HTR-8/SVneo (cell line): ENCODE measurements around the gene ZNF862.

ENCODE experiments used
- DNase-seq: peaks from one replicate; pipeline ENCODE4 v3.0.0; 2011; ENCODE audit warnings: low spot score, mixed read lengths; ENCODE audit not compliant: insufficient read length
- FAIRE-seq: peaks from 2 replicates; lab custom pipeline; 2011; peaks lifted over from hg19 to GRCh38; lab: Jason Lieb, UNC

Gene ZNF862

DNA sequence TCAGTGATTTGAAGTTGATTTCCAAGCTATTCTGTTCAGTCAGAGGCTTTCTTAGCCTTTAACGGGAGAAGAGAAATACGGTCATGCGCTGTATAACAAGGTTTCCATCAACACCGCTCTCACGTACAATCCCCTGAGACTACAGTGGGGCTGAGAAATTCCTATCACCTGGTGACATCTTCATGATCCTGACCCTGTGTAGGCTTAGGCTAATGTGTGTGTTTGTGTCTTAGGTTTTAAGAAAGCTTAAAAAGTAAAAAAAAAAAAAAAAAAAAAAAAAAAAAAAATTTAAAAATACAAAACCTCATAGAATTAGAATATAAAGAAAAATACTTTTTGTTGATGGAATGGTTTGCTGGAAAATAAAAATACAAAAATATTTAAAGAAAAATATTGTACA is 1.8 kb downstream of the ZNF862 start:
- FAIRE-seq = no peak
- no peak for DNase-seq

DNA sequence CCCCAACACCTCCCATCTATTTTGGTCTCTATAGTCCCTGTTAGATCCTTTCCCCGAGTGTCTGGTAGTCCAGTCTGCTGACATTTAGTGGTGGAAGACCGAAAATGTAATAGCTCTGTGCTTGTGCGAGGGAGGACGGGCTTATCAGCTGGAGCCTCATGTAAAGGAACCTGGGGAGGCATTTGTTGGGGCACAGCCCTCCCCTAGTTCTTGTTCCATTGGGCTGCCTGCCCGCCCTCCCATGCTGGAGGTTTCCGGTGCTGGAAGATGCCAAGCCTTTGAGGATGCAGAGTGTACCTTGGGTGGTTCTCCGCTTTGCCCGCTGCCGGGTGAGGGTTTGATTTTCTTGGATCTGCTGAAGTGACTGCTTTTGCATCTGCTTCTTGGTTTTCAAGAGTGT is 5.4 kb downstream of the ZNF862 start:
- no peak for FAIRE-seq
- no peak for DNase-seq

DNA sequence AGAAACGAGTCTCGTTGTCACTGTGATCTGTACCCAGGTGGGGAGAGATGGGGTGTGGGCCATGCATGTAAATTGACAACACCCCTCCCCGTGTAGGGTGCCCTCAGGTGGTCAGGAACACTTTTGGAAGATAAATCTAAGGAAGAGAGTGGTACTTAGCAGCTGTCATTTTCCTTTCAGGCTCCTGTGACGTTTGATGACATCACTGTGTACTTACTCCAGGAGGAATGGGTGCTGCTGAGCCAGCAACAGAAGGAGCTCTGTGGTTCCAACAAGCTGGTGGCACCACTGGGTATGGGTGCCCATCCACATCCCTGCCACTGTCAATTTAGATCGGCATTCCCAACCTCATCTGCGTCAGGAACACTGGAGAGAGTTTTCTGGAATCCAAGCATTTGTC is 6.3 kb downstream of the ZNF862 start:
- FAIRE-seq (no peak), DNase-seq (no peak)

DNA sequence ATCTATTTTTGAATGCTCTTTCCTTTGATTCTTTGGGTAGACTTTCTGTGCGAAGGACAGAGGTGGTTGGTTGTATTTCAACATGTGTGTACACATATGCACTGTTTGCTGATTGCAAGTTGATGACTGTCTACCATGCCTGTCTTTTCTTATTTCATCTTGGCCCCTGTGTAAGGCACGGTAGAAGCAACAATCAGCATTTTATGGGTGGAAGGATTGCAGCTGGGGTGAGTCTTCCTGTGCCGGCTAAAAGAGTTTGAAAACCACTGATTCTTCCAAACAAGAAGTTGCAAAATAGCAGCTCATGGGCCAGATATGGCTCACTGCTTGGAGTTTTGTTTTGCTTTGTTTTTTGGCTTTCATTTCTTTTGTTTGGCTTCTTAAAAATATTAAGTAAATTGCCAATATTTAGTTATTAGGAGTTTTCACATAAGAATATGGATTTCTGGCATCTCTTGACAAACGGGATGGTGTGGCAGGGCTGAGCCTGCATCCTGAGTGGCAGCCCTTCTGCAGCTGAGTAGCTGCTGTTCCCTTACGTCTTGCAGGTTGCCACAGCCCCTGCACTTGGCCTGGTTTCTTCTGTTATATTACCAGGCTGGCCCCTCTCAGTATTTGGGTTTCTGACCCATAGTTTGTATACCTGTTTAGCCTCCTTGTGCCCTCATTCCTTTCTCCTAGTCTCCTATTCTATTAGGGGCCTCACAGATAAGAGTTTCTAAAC is 7.2 kb downstream of the ZNF862 start:
- FAIRE-seq (no peak), DNase-seq (no peak)

DNA sequence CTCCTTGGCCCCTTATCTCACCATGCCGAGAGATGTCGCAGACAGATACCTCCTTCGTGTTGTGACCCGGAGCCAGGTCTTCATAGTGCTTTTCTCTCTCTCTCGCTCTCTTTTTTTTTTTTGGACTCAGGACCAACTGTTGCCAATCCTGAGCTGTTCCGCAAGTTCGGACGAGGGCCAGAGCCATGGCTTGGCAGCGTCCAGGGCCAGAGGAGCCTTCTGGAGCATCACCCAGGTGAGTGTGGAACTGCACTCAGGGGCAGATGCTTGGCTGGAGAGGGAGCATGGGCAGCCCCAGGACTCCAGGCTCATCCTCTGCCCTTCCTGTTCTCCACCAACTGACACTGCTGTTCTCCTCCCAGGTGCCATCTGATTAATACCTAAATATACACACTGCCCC is 7.8 kb downstream of the ZNF862 start:
- FAIRE-seq (no peak), DNase-seq (no peak)

DNA sequence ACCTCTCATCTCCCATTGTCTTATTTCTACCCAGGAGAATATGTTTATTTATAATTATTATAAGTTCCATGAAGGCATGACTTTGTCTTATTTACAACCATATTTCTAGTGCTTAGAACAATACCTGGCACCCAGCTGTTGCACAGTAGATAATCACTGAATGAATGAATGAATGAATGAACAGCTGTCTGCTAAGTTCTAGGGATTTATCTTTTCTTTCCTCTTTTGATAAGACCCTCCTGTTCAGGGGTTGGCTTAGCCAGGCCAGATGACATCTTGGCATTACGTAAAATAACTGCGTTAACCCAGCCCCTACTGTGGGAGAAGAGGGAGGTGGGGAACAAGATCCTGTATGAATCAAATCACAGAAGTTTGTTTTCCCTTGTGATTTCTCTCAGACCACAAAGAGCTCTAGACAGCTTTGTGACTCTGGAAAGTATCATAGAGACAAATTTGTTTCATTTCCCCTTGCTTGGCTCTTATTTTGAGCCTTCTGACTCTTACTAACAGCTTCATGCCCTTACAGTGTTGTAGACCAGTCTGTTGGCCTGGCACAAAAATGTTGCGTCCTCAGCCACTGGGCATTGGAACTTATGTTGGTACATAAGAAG is 8.4 kb downstream of the ZNF862 start:
- FAIRE-seq = no peak

DNA sequence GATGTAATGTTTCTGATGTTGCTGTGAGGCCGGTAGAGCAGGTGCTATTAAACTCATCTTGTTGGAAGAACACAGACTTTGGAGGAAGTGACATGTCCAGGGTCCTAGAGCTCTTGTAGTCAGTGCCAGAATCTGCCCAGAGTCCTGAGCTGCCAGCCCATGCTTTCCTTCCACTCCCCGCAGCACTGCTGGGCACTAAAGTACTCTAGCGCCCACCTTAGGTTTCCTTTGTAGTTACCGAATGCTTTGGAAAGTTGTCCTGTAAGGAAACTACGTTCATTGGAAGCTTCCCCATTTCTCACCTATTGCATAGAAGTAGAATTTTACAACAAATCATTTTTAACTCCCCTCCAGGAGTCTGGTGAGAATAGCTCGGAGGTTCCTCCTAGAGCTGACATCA is 11.0 kb downstream of the ZNF862 start:
- DNase-seq = no peak
- FAIRE-seq = no peak

More for the DNA sequence above, 8.4 kb downstream of the ZNF862 start:
- DNase-seq = no peak

DNA sequence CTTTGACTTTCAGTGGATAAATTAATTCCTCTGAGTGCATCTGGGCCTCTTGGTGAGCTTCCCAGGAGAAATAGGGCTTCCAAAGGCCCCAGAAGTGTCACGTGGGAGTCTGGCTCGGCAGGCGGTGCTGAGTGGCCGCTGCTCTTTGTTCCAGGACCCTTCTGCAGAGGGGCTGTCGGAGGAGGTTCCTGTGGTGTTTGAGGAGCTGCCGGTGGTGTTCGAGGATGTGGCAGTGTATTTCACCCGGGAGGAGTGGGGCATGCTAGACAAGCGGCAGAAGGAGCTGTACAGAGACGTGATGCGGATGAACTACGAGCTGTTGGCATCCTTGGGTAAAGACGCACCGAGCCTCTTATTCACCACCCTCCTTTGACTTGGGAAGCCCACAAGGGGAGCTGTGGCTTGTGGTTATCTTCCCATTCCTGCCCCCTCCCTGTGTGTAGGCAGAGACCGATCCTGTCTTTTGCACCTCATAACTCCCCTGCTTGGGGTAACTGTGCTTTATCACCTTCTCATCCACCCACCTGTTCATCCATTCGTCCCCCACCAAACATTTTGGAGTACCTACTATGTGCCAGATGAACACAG is 11.9 kb downstream of the ZNF862 start:
- no peak for FAIRE-seq
- DNase-seq = no peak

DNA sequence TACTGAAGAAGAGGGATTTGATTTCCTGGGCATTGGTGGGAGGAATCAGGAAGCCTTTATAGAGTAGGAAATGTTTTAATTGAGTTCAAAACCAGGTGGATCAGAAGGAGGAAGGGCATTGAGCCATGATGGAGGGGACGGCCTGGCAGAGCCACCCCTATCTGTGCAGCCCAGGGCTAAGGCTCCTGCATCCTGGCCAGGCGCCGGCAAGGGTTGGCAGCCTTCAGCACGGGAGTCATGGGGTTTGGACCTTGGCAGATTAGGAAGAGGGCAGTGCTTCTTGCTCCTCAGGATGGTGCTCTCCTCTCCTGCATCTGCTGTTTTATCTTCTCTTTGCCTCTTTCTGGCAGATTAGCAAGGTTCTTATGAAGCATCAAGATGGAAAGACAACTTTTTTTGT is 12.5 kb downstream of the ZNF862 start:
- FAIRE-seq (no peak), DNase-seq (no peak)

DNA sequence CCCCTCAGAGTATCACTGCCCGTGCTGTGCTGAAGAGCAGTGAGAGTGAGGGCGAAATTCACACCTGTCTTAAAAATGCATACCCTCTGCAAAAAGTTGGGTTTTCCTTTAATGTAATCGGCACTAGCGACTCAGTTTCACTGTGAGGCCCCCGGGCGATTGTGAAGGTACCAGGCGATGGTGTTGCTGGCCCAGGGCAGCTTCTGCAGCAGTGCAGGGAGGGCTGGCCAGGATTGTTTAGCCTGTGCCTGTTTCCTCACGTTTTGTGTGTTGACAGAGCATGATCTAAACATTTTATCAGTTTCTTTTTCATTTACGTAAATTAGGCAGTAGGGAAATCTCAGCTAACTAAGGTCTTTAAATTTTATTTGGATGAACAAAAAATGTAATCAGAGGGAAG is 13.3 kb downstream of the ZNF862 start:
- no peak for DNase-seq
- no peak for FAIRE-seq

DNA sequence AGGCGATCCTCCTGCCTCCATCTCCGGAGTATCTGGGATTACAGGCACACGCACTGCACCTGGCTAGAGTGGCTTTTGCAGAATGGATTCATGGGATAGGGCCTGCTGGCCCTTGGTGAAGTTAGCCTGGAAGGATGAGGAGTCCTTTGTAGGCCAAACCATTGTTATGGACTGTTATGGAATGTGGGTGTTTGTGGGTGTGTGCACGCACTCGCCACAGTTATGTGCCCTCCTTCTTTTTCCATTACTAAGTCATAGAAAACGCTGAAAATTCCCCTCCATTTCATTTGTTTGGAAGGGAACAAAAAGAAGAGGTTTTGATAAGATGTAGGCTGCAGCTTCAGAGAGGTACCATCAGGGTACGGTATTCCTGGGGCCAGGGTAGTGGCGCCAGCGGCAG is 15.0 kb downstream of the ZNF862 start:
- FAIRE-seq (no peak), DNase-seq (no peak)

DNA sequence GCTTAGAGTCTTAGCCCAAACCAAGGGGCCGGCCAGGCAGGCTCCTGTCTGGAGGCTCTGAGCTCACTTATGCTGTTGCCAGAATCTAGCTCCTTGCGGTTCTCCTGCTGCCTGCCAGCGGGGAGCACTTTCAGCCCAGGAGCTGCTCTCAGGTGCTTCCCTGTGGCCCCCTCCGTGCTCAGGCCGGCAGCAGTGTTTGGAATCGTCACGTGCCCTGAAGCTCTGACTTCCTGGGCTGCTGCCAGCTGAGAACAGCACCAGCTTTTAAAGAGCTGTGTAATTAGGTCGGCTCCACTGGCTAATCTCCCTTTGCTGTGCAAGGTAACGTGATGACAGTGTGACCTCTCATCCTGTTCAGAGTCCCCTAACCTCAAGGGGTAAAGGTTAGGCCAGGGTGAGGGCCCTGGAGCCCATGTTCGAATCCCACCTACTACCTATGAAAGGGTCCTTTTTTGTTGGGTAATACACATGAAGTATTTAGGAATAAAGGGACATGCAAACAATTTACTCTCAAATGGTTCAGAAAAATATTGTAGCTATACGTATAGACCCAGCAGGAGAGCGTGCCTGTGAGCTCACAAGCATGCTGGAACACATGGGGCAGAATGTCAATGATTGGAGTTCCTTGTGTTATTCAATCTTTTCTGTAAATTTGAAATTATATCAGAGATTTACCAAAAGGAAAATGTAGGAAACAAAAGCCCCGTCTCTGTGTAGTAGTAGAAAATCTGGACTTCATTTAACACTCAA is 16.6 kb downstream of the ZNF862 start:
- FAIRE-seq = no peak

DNA sequence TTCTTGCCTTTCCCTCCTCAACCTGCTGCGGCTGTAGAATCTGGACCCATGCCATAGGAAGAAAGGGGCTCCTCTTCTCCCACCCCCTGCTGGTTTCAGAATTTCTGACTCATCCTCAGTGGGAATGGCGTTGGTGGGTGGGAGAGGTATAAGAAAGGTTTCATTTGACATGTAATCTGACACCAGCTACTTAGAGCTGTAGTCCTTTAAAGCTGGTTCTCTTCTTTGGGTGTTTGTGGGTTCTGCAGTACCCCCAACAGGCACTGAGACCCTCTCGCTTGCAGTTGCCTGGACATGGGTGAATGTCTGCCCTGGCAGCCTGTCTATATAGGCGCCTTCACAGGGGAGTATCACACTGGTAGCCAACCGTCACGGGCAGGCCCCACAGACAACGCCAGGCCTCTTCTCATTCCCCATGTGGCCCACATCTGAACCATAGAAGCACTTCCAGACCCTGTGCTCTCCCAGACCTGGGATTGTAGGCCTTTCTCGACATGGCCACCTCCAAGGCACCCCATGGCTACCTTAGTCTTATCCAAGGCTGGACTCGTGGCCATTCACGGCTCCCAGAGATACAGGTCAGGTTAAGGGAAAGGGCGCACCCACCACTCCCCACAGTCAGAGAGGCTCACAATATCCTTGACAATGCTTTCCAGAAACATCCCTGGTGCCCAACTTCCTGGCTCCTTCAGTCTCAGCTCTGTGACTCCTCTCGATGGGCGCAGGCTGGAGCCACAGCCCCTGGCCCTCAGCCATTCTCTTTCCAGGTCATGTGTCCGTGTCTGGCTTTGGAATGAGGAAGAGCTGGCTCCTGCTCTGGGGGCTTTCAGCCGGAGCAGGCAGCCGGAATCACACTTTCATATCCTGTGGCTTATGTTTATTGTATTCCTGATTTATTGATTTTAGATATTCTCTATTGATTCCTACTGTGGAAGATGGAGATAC is 17.5 kb downstream of the ZNF862 start:
- no peak for FAIRE-seq
- peak; percentile 66 for DNase-seq

More for the DNA sequence above, 16.6 kb downstream of the ZNF862 start:
- DNase-seq = peak; percentile 30

DNA sequence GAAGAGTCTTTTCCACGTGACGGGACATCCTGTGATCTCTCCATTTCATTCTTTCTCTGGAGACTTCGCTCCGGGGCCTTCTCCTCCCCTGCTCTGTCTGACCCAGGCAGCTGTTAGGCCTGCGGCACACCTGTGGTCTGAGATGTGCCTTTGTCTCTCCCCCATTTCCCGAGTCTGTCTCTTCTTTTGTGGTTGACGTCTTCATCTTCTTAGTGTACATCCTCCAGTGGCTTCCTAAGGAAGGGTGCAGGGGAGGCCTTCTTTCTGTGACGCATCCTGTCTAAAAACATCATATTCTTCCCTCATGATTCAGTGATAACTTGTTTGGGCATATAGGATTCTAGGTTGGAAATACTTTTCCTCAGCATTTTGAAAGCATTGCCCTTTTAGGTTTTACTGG is 18.4 kb downstream of the ZNF862 start:
- FAIRE-seq (no peak), DNase-seq (no peak)

DNA sequence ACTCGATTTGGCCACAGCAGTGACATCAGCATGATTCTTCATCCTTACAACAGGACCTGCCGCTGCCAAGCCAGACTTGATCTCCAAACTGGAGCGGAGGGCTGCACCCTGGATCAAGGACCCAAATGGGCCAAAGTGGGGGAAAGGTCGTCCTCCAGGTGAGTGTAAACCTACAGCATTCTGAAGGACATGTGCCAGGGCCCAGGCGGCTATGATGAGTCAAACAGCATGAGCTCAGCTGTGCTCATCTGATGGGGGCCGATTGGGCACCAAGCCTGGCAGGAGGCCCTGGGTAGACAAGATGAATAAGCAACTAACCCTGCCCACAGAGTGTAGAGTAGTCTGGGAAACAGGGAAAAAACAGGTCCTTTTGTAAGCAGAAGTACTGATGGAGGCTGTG is 21.2 kb downstream of the ZNF862 start:
- DNase-seq (no peak), FAIRE-seq (no peak)

DNA sequence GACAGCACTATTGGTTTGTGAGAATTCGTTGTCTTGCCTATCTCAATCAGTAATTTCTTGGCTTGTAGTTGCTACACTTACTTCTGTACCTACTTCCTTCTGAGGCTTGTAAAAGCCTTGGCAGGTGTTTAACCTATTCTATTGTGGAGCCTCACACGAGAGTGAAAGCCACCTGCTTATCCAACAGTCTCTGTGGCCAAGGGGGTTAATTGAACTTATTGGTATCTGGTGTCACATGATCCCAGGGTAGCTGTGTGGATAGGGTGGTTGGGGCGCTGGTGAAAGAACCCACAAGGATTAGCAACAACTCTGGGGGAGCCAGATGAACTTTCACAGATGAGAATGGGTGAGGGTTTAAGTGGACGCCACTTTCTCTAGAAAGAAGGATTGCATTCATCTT is 21.7 kb downstream of the ZNF862 start:
- FAIRE-seq (no peak), DNase-seq (no peak)

DNA sequence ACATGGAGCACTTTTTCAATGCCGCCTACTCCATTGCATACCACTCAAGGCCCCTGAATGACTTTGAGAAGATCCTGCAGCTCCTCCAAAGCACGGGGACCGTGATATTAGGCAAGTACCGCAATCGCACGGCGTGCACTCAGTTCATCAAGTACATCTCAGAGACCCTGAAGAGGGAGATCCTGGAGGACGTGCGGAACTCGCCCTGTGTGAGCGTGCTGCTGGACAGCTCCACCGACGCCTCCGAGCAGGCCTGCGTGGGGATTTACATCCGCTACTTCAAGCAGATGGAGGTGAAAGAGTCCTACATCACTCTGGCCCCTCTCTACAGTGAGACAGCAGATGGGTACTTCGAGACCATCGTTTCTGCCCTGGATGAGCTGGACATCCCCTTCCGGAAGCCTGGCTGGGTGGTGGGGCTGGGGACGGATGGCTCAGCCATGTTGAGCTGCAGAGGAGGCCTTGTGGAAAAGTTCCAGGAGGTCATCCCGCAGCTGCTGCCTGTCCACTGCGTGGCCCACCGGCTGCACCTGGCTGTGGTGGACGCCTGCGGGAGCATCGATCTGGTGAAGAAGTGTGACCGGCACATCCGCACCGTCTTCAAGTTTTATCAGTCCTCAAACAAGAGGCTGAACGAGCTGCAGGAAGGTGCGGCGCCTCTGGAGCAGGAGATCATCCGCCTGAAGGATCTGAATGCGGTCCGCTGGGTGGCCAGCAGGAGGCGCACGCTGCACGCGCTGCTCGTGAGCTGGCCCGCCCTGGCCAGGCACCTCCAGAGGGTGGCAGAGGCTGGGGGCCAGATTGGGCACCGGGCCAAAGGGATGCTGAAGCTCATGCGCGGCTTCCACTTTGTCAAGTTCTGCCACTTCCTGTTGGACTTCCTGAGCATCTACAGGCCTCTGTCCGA is 22.9 kb downstream of the ZNF862 start:
- DNase-seq (no peak), FAIRE-seq (no peak)

DNA sequence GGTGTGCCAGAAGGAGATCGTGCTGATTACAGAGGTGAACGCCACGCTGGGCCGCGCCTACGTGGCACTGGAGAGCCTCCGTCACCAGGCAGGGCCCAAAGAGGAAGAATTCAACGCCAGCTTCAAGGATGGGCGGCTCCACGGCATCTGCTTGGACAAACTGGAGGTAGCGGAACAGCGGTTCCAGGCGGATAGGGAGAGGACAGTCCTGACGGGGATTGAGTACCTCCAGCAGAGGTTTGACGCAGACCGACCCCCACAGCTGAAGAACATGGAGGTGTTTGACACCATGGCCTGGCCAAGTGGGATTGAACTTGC is 23.5 kb downstream of the ZNF862 start:
- FAIRE-seq (no peak), DNase-seq (no peak)

DNA sequence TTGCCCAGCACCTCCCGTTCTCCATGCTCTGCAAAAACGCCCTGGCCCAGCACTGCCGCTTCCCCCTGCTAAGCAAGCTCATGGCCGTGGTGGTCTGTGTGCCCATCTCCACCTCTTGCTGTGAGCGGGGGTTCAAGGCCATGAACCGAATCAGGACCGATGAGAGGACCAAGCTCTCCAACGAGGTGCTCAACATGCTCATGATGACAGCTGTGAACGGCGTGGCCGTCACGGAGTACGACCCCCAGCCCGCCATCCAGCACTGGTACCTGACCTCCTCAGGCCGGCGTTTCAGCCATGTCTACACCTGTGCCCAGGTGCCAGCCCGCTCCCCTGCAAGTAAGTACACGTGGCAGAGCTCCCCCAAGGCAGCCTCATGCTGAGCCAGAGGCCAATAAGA is 24.0 kb downstream of the ZNF862 start:
- DNase-seq (no peak), FAIRE-seq (no peak)
